Measurements from ENCODE around the gene B9D1. TPM values are rescaled to one million over a fixed set of nuclear protein-coding genes. Genes with fewer than 3 reads are reported as not detected.
"Not testable (repeated sequence)": the region's sequence is repeated elsewhere in the genome, so short reads cannot be mapped to it uniquely, and the experiment has no call there.

The B9D1 gene
- total RNA-seq, 2 donors from 2014 or later: 37.7 to 42.8 TPM

DNA sequence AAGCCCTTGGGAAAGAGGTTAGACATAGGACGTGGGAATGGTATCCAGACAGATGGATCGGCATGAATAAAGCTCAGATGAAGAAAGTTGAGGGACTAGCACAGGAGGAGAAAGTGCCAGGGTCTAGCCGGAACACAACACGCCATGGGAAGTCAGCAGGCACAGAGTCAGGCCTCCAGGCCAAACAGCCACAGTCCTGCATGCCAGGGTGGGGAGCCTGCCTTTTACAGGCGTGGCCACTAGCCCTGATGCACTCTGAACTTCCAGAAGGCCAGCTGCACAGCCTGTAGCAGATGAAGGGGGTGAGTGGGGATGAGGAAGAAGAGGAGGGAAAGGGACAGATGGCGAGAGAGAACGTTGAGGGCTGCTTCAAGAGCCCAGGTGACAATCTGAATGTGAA is 5.2 kb downstream of the B9D1 start:
- no peak overlapping the region for H3K4me3 Mint-ChIP-seq
- H3K9ac ChIP-seq (ENCODE audit: extremely low read depth, low read length, poor library complexity, severe bottlenecking): no peak overlapping the region

DNA sequence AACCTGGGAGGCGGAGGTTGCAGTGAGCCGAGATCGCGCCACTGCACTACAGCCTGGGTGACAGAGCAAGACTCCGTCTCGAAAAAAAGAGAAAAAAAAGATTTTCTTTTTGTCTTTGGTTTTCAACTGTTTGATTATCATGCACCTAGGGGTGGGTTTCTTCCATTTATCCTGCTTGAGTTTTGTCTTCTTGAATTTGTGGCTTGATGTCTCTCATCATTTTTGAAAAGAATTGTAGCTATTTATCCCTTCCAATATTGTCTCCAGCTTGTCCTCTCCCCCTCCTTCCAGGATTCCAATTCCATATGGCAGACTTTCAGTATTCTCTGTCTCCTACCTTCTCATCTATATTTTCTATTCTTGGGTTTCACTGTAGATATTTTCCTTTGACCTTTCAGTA is 7.8 kb downstream of the B9D1 start:
- Histone ChIP-seq H3K27ac (ENCODE audit: low read depth, low read length) (no peak overlapping the region), H3K27me3 (ENCODE audit: control insufficient read depth, insufficient read depth, low read length, poor library complexity, severe bottlenecking) (no peaks in the 10 kb centered on the region), H3K9me3 (ENCODE audit: control insufficient read depth, low read length) (no peaks in the 10 kb centered on the region), H3K9ac (ENCODE audit: extremely low read depth, low read length, poor library complexity, severe bottlenecking) (no peak overlapping the region), H3K4me1 (ENCODE audit: control insufficient read depth, insufficient read depth, low read length) (no peaks in the 10 kb centered on the region), H3K36me3 (ENCODE audit: control insufficient read depth, insufficient read depth, low read length) (peaks cover 5% of the 10 kb centered on the region), H3K4me3 (ENCODE audit: low read length) (no peak overlapping the region)
- H3K36me3 Mint-ChIP-seq (ENCODE audit: low read depth): peaks cover 35% of the 10 kb centered on the region
- H3K4me1 Mint-ChIP-seq: no peaks in the 10 kb centered on the region
- TF ChIP-seq, protein P1, sequence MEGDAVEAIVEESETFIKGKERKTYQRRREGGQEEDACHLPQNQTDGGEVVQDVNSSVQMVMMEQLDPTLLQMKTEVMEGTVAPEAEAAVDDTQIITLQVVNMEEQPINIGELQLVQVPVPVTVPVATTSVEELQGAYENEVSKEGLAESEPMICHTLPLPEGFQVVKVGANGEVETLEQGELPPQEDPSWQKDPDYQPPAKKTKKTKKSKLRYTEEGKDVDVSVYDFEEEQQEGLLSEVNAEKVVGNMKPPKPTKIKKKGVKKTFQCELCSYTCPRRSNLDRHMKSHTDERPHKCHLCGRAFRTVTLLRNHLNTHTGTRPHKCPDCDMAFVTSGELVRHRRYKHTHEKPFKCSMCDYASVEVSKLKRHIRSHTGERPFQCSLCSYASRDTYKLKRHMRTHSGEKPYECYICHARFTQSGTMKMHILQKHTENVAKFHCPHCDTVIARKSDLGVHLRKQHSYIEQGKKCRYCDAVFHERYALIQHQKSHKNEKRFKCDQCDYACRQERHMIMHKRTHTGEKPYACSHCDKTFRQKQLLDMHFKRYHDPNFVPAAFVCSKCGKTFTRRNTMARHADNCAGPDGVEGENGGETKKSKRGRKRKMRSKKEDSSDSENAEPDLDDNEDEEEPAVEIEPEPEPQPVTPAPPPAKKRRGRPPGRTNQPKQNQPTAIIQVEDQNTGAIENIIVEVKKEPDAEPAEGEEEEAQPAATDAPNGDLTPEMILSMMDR (conservative IDR thresholded peaks at IDR 0.05): no peak
- WGBS, 2 experiments (ENCODE audit: insufficient coverage in 1 of 2, insufficient read length in 1 of 2): 75 to 78% methylated on average over 5 to 6 of the region's 6 CpGs
- no peak overlapping the region for H3K27ac Mint-ChIP-seq
- no peak for DNase-seq
- H3K27me3 Mint-ChIP-seq (ENCODE audit: insufficient read depth): no peaks in the 10 kb centered on the region
- H3K9me3 Mint-ChIP-seq: no peaks in the 10 kb centered on the region
- H3K4me3 Mint-ChIP-seq: no peak overlapping the region

More for the DNA sequence above, 5.2 kb downstream of the B9D1 start:
- Mint-ChIP-seq H3K27ac (no peak overlapping the region), H3K4me1 (peaks cover 6% of the 10 kb centered on the region), H3K27me3 (ENCODE audit: insufficient read depth) (no peaks in the 10 kb centered on the region), H3K9me3 (no peaks in the 10 kb centered on the region), H3K36me3 (ENCODE audit: low read depth) (peaks cover 23% of the 10 kb centered on the region)
- Histone ChIP-seq H3K4me3 (ENCODE audit: low read length) (no peak overlapping the region), H3K27me3 (ENCODE audit: control insufficient read depth, insufficient read depth, low read length, poor library complexity, severe bottlenecking) (no peaks in the 10 kb centered on the region), H3K36me3 (ENCODE audit: control insufficient read depth, insufficient read depth, low read length) (peaks cover 5% of the 10 kb centered on the region), H3K9me3 (ENCODE audit: control insufficient read depth, low read length) (no peaks in the 10 kb centered on the region), H3K27ac (ENCODE audit: low read depth, low read length) (no peak overlapping the region), H3K4me1 (ENCODE audit: control insufficient read depth, insufficient read depth, low read length) (no peaks in the 10 kb centered on the region)
- TF ChIP-seq, protein P1 (conservative IDR thresholded peaks at IDR 0.05): no peak
- WGBS, 2 experiments (ENCODE audit: insufficient coverage in 1 of 2, insufficient read length in 1 of 2): 95 to 100% methylated on average over 5 to 7 of the region's 7 CpGs
- peak; percentile 39 for DNase-seq

DNA sequence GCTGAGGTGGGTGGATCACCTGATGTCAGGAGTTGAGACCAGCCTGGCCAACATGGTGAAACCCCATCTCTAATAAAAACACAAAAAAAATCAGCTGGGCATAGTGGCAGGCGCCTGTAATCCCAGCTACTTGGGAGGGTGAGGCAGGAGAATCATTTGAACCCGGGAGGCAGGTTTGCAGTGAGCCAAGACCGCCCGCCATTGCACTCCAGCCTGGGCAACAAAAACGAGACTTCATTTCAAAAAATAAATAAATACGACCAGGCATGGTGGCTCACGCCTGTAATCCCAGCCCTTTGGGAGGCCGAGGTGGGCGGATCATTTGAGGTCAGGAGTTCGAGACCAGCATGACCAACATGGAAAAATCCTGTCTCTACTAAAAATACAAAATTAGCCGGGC is 9.1 kb downstream of the B9D1 start:
- not testable (repeated sequence) for H3K27ac ChIP-seq (ENCODE audit: low read depth, low read length); H3K27me3 ChIP-seq (ENCODE audit: control insufficient read depth, insufficient read depth, low read length, poor library complexity, severe bottlenecking); H3K9me3 Mint-ChIP-seq; DNase-seq; H3K27ac Mint-ChIP-seq; H3K36me3 ChIP-seq (ENCODE audit: control insufficient read depth, insufficient read depth, low read length); H3K4me1 Mint-ChIP-seq; H3K9ac ChIP-seq (ENCODE audit: extremely low read depth, low read length, poor library complexity, severe bottlenecking); H3K4me1 ChIP-seq (ENCODE audit: control insufficient read depth, insufficient read depth, low read length); H3K4me3 ChIP-seq (ENCODE audit: low read length); H3K4me3 Mint-ChIP-seq; H3K27me3 Mint-ChIP-seq (ENCODE audit: insufficient read depth); H3K9me3 ChIP-seq (ENCODE audit: control insufficient read depth, low read length)
- WGBS, 2 experiments (ENCODE audit: insufficient coverage in 1 of 2, insufficient read length in 1 of 2): 94 to 100% methylated on average over 9 to 11 of the region's 11 CpGs
- H3K36me3 Mint-ChIP-seq (ENCODE audit: low read depth): peaks cover 28% of the 10 kb centered on the region

DNA sequence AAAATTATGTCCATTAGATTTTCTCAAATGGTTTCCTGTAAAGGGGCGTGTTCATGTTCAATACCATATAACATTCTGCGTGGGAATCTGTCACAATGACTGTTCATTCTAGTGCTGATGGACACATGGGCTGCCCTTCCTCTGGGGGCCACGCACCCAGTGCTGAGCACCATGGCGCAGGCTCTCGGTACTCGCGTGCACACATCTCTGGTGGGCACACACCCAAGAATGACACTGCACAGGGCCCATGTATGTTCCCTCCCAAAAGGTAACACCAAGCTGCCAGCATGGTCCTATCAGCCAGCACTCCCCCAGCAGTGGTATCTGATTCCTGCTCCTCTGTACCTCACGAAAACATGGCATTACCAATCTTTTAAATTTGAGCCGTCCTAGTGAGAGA is 13.7 kb downstream of the B9D1 start:
- Mint-ChIP-seq H3K9me3 (no peaks in the 10 kb centered on the region), H3K36me3 (ENCODE audit: low read depth) (peaks cover 28% of the 10 kb centered on the region), H3K27ac (no peak overlapping the region), H3K27me3 (ENCODE audit: insufficient read depth) (no peaks in the 10 kb centered on the region), H3K4me3 (no peak overlapping the region), H3K4me1 (no peaks in the 10 kb centered on the region)
- H3K27me3 ChIP-seq (ENCODE audit: control insufficient read depth, insufficient read depth, low read length, poor library complexity, severe bottlenecking): no peaks in the 10 kb centered on the region
- DNase-seq: no peak
- H3K9ac ChIP-seq (ENCODE audit: extremely low read depth, low read length, poor library complexity, severe bottlenecking): no peak overlapping the region
- H3K27ac ChIP-seq (ENCODE audit: low read depth, low read length): no peak overlapping the region
- H3K4me1 ChIP-seq (ENCODE audit: control insufficient read depth, insufficient read depth, low read length): no peaks in the 10 kb centered on the region
- 96 to 97% methylated on average over 7 to 9 of the region's 9 CpGs for WGBS, 2 experiments (ENCODE audit: insufficient coverage in 1 of 2, insufficient read length in 1 of 2)
- H3K36me3 ChIP-seq (ENCODE audit: control insufficient read depth, insufficient read depth, low read length): no peaks in the 10 kb centered on the region
- TF ChIP-seq, protein P1 (conservative IDR thresholded peaks at IDR 0.05): no peak
- no peaks in the 10 kb centered on the region for H3K9me3 ChIP-seq (ENCODE audit: control insufficient read depth, low read length)
- H3K4me3 ChIP-seq (ENCODE audit: low read length): no peak overlapping the region
